Raji (cell line): Measurements from ENCODE around the gene CSNK2A1.

Experiments
- POLR2A ChIP-seq: IDR thresholded peaks from 2 replicates; pipeline ENCODE4 v1.6.1; 2011; ENCODE audit warnings: low read depth, low read length, control low read depth; ENCODE audit not compliant: insufficient read depth

Gene CSNK2A1

GRCh38 chr20:571754-572441 lies 28.3 kb upstream of the CSNK2A1 start:
- no peak for TF ChIP-seq POLR2A

GRCh38 chr20:568673-569415 lies 25.3 kb upstream of the CSNK2A1 start:
- no peak for TF ChIP-seq POLR2A

GRCh38 chr20:568097-568652 lies 24.6 kb upstream of the CSNK2A1 start:
- no peak for TF ChIP-seq POLR2A

- no peak for TF ChIP-seq POLR2A
These were observed 20.6 kb upstream of the CSNK2A1 start for GRCh38 chr20:564192-564591.

- no peak for TF ChIP-seq POLR2A
These were observed 19.6 kb upstream of the CSNK2A1 start for GRCh38 chr20:563187-563586.

GRCh38 chr20:562232-562897 lies 18.8 kb upstream of the CSNK2A1 start:
- no peak for TF ChIP-seq POLR2A

- TF ChIP-seq POLR2A: no peak
These were observed 18.0 kb upstream of the CSNK2A1 start for GRCh38 chr20:561437-562231.

- no peak for TF ChIP-seq POLR2A
These were observed 17.1 kb upstream of the CSNK2A1 start for GRCh38 chr20:560680-561079.

GRCh38 chr20:558117-558516 lies 14.5 kb upstream of the CSNK2A1 start:
- no peak for TF ChIP-seq POLR2A

- TF ChIP-seq POLR2A: no peak
These were observed 13.4 kb upstream of the CSNK2A1 start for GRCh38 chr20:556984-557383.

GRCh38 chr20:555976-556385 lies 12.4 kb upstream of the CSNK2A1 start:
- TF ChIP-seq POLR2A: no peak

- no peak for TF ChIP-seq POLR2A
These were observed 7.0 kb upstream of the CSNK2A1 start for GRCh38 chr20:550611-551010.

GRCh38 chr20:549722-550496 lies 6.3 kb upstream of the CSNK2A1 start:
- no peak for TF ChIP-seq POLR2A

- TF ChIP-seq POLR2A: no peak
These were observed 5.3 kb upstream of the CSNK2A1 start for GRCh38 chr20:548906-549305.

- TF ChIP-seq POLR2A: no peak
These were observed 3.8 kb upstream of the CSNK2A1 start for GRCh38 chr20:547394-547793.

- no peak for TF ChIP-seq POLR2A
These were observed 2.8 kb upstream of the CSNK2A1 start for GRCh38 chr20:546353-546752.
